Neural progenitor cell (in vitro differentiated cells): Measurements from ENCODE around the gene ETV7. TPM values are rescaled to one million over a fixed set of nuclear protein-coding genes. Genes with fewer than 3 reads are reported as not detected.

Experiments
- DNase-seq: peaks from one replicate; pipeline ENCODE4 v3.0.0-alpha.2; 2016; ENCODE audit warnings: low spot score
- H2AFZ ChIP-seq: fragments of 200-600 bp; sonication (generic); replicated peaks from 2 replicates; pipeline ENCODE4 v1.6.1; 2016; ENCODE audit warnings: antibody characterized with exemption
- H3F3A ChIP-seq: fragments of 200-600 bp; sonication (generic); 2 replicates; pipeline ENCODE4 v1.6.1; 2016; ENCODE audit warnings: antibody characterized with exemption, low read depth
- H3K27ac ChIP-seq: fragments of 200-600 bp; sonication (generic); 2 replicates; pipeline ENCODE4 v1.5.1; 2016; ENCODE audit warnings: mild to moderate bottlenecking
- H3K27me3 ChIP-seq: fragments of 200-600 bp; sonication (generic); 2 replicates; pipeline ENCODE4 v1.6.1; 2016; ENCODE audit warnings: mild to moderate bottlenecking, moderate library complexity
- H3K36me3 ChIP-seq: fragments of 200-600 bp; sonication (generic); 2 replicates; pipeline ENCODE4 v1.5.1; 2016
- H3K4me1 ChIP-seq: fragments of 200-600 bp; sonication (generic); 2 replicates; pipeline ENCODE4 v1.6.1; 2016; ENCODE audit warnings: mixed run types
- H3K4me2 ChIP-seq: fragments of 200-600 bp; sonication (generic); 2 replicates; pipeline ENCODE4 v1.6.1; 2016
- H3K4me3 ChIP-seq: fragments of 200-600 bp; sonication (generic); 2 replicates; pipeline ENCODE4 v1.5.1; 2016
- H3K79me2 ChIP-seq: fragments of 200-600 bp; sonication (generic); 2 replicates; pipeline ENCODE4 v1.6.1; 2016; ENCODE audit warnings: low read depth
- H3K9ac ChIP-seq: fragments of 200-600 bp; sonication (generic); 2 replicates; pipeline ENCODE4 v1.6.1; 2016
- H3K9me3 ChIP-seq: fragments of 200-600 bp; sonication (generic); 2 replicates; pipeline ENCODE4 v1.5.1; 2016; ENCODE audit warnings: low read depth
- H4K20me1 ChIP-seq: fragments of 200-600 bp; sonication (generic); 2 replicates; pipeline ENCODE4 v1.6.1; 2016; ENCODE audit warnings: low read depth
- H3K27ac Mint-ChIP-seq: 3 replicates; pipeline ENCODE4 v1.8.0; 2021; ENCODE audit warnings: mixed read lengths
- H3K27me3 Mint-ChIP-seq: 2 replicates; pipeline ENCODE4 v1.8.0; 2022; ENCODE audit warnings: low read depth, mild to moderate bottlenecking, inconsistent platforms, moderate library complexity, mixed read lengths; ENCODE audit not compliant: insufficient read depth
- H3K36me3 Mint-ChIP-seq: 3 replicates; pipeline ENCODE4 v1.8.0; 2021; ENCODE audit warnings: mixed read lengths
- H3K4me1 Mint-ChIP-seq: 3 replicates; pipeline ENCODE4 v1.8.0; 2021; ENCODE audit warnings: mixed read lengths
- H3K4me3 Mint-ChIP-seq: 3 replicates; pipeline ENCODE4 v1.8.0; 2021; ENCODE audit warnings: mild to moderate bottlenecking, moderate library complexity, mixed read lengths
- H3K9me3 Mint-ChIP-seq: 3 replicates; pipeline ENCODE4 v1.8.0; 2020; ENCODE audit warnings: mixed read lengths
- CTCF ChIP-seq: fragments of 200-600 bp; sonication (generic); IDR thresholded peaks from 2 replicates; pipeline ENCODE4 v1.5.1; 2017; ENCODE audit warnings: antibody characterized with exemption, mild to moderate bottlenecking
- EZH2 ChIP-seq: fragments of 200-600 bp; sonication (generic); IDR thresholded peaks from 2 replicates; pipeline ENCODE4 v1.6.1; 2017; ENCODE audit warnings: antibody characterized with exemption, mild to moderate bottlenecking, moderate library complexity
- EZH2phosphoT487 ChIP-seq: fragments of 200-600 bp; sonication (generic); IDR thresholded peaks from 2 replicates; pipeline ENCODE4 v1.6.1; 2017; ENCODE audit warnings: antibody characterized with exemption
- total RNA-seq: library from RNA; depleted of rRNA; stranded (reverse); fragments of >200 nt; gene quantifications from 2 replicates; pipeline ENCODE4 v1.2.3, GENCODE V29; 2015; ENCODE audit warnings: low replicate concordance

The ETV7 gene
- total RNA-seq, 1 donor from 2014 or later, result 0.11 TPM

GRCh38 chr6:36322591-36322990 lies 64.9 kb downstream of the ETV7 start:
- Histone ChIP-seq H3K4me3 (no peak overlapping the region), H3K36me3 (no peaks in the 10 kb centered on the region), H4K20me1 (no peaks in the 10 kb centered on the region), H3F3A (no peaks in the 10 kb centered on the region), H3K27ac (no peak overlapping the region), H3K4me2 (no peak overlapping the region), H3K9ac (no peak overlapping the region), H3K79me2 (no peaks in the 10 kb centered on the region), H3K4me1 (peaks cover 32% of the 10 kb centered on the region), H3K9me3 (no peaks in the 10 kb centered on the region), H2AFZ (no peak overlapping the region), H3K27me3 (no peaks in the 10 kb centered on the region)
- H3K27ac Mint-ChIP-seq, result no peak overlapping the region
- H3K27me3 Mint-ChIP-seq, result peaks cover 21% of the 10 kb centered on the region
- H3K9me3 Mint-ChIP-seq, result no peaks in the 10 kb centered on the region
- TF ChIP-seq EZH2, result no peak
- TF ChIP-seq CTCF, result no peak
- no peak for TF ChIP-seq EZH2phosphoT487
- no peak for DNase-seq
- no peaks in the 10 kb centered on the region for H3K36me3 Mint-ChIP-seq
- peaks cover 59% of the 10 kb centered on the region for H3K4me1 Mint-ChIP-seq
- H3K4me3 Mint-ChIP-seq, result peak overlapping the region; percentile 21

DNA sequence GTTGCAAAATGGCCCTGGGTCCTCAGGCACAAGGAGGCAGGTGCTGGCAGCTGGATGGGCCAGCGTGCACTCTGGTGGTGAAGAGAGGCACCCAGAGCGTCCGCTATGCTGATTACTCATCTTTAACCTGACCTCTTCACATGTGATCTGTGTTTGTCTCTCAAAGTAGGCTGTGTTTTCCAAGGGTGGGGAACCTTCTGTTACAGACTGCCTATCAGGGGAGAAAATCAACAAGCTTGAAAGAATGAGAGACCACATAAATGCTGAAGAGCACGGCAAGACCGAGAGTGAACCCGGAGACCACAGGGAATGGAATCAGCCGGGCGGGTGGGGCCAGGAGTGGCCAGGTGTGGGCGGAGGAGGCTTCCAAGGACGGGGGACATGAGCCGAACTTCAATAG lies 67.0 kb downstream of the ETV7 start:
- Histone ChIP-seq H3K4me1 (peaks cover 23% of the 10 kb centered on the region), H3K27ac (no peak overlapping the region), H3K4me3 (no peak overlapping the region), H3K27me3 (no peaks in the 10 kb centered on the region), H3K36me3 (no peaks in the 10 kb centered on the region), H3F3A (no peaks in the 10 kb centered on the region), H4K20me1 (no peaks in the 10 kb centered on the region), H3K9me3 (no peaks in the 10 kb centered on the region), H2AFZ (no peak overlapping the region), H3K4me2 (no peak overlapping the region), H3K79me2 (no peaks in the 10 kb centered on the region), H3K9ac (no peak overlapping the region)
- peaks cover 20% of the 10 kb centered on the region for H3K27me3 Mint-ChIP-seq
- no peak overlapping the region for H3K4me3 Mint-ChIP-seq
- TF ChIP-seq EZH2phosphoT487 (no peak), CTCF (no peak), EZH2 (no peak)
- no peaks in the 10 kb centered on the region for H3K36me3 Mint-ChIP-seq
- no peak for DNase-seq
- peak overlapping the region; percentile 67 for H3K27ac Mint-ChIP-seq
- H3K4me1 Mint-ChIP-seq, result peaks cover 38% of the 10 kb centered on the region
- no peaks in the 10 kb centered on the region for H3K9me3 Mint-ChIP-seq

- Histone ChIP-seq H3K36me3 (no peaks in the 10 kb centered on the region), H3K9me3 (no peaks in the 10 kb centered on the region), H3F3A (no peaks in the 10 kb centered on the region), H3K4me3 (no peak overlapping the region), H3K27ac (no peak overlapping the region), H3K27me3 (no peaks in the 10 kb centered on the region), H3K9ac (no peak overlapping the region), H3K79me2 (no peaks in the 10 kb centered on the region), H3K4me1 (peaks cover 23% of the 10 kb centered on the region), H3K4me2 (peak overlapping the region; percentile 38), H4K20me1 (no peaks in the 10 kb centered on the region), H2AFZ (no peak overlapping the region)
- Mint-ChIP-seq H3K9me3 (no peaks in the 10 kb centered on the region), H3K4me3 (no peak overlapping the region), H3K27me3 (peaks cover 20% of the 10 kb centered on the region), H3K36me3 (no peaks in the 10 kb centered on the region), H3K4me1 (peaks cover 31% of the 10 kb centered on the region), H3K27ac (no peak overlapping the region)
- no peak for TF ChIP-seq CTCF
- no peak for TF ChIP-seq EZH2
- no peak for TF ChIP-seq EZH2phosphoT487
- no peak for DNase-seq
These were observed 67.6 kb downstream of the ETV7 start for GRCh38 chr6:36319821-36320220.

DNA sequence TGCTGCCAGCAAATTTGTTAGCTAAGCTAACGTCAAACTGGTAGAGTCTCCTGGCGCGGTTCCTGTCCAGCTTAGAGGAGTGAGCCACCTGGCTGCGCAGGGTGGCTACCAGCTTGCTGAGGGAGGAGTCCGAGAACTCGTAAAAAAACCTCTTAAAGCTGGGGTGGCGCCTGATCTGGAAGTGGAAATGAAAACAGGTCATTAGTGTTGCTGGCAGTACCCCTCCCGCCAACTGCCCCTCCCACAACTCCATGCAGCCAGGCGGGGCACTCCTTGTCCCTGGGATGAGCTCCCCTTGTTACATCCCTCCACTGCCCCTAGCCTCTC lies 68.1 kb downstream of the ETV7 start:
- H3K9ac ChIP-seq, result no peak overlapping the region
- no peaks in the 10 kb centered on the region for H3K27me3 ChIP-seq
- no peak overlapping the region for H3K27ac ChIP-seq
- no peak overlapping the region for H2AFZ ChIP-seq
- Mint-ChIP-seq H3K4me3 (no peak overlapping the region), H3K27me3 (peaks cover 16% of the 10 kb centered on the region), H3K4me1 (peaks cover 30% of the 10 kb centered on the region), H3K36me3 (no peaks in the 10 kb centered on the region), H3K9me3 (no peaks in the 10 kb centered on the region), H3K27ac (no peak overlapping the region)
- H3K4me3 ChIP-seq, result no peak overlapping the region
- H3K4me2 ChIP-seq, result peak overlapping the region; percentile 38
- H3K4me1 ChIP-seq, result peaks cover 23% of the 10 kb centered on the region
- TF ChIP-seq EZH2 (no peak), EZH2phosphoT487 (no peak), CTCF (no peak)
- DNase-seq, result peak; percentile 30
- H3K79me2 ChIP-seq, result no peaks in the 10 kb centered on the region
- H3K9me3 ChIP-seq, result no peaks in the 10 kb centered on the region
- H3K36me3 ChIP-seq, result no peaks in the 10 kb centered on the region
- no peaks in the 10 kb centered on the region for H3F3A ChIP-seq
- no peaks in the 10 kb centered on the region for H4K20me1 ChIP-seq
